NT2/D1 (cell line): ENCODE results near the gene TMC8.

Source experiments
- SUZ12 ChIP-seq: IDR thresholded peaks from 2 replicates; pipeline ENCODE4 v1.6.1; 2011; ENCODE audit not compliant: insufficient read length, insufficient read depth; ENCODE audit errors: extremely low read depth
- YY1 ChIP-seq: IDR thresholded peaks from 2 replicates; pipeline ENCODE4 v1.6.1; 2011; ENCODE audit not compliant: insufficient read length, insufficient read depth

DNA sequence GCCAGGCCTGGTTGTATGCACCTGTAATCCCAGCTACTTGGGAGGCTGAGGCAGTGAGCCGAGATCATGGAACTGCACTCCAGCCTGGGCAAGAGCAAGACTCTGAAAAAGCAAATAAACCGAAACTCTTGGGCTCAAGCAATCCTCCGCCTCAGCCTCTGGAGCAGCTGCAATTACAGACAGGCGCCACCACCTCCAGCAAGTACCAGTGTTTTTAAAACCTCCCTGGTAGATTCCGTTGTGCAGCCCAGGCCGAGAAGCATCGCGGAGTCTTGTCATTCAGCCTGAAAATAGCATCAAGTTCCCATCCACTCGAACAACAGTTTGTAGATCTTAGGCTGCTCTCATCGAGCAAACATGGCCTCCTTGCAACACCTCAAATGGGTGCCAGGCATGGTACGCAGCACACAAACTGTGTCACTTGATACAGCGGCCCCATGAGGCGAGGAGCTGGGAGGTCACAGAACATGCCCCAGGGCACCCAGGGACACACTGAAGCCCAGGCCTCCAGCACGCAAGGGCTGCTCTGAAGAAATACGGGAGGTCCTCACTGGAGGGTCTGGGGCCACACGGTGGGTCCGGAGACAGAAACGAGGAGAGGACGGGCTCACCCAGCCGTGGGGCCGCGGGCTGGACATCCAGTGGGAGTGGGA is 20.1 kb upstream of the TMC8 start:
- TF ChIP-seq SUZ12 (no peak), YY1 (no peak)
